Liver (tissue), 9 donors: Measurements from ENCODE around the gene XRCC5. TPM values are rescaled to one million over a fixed set of nuclear protein-coding genes. Genes with fewer than 3 reads are reported as not detected.
A peak's percentile ranks its signal among the peaks of the same experiment; 100 is the strongest.

Experiments
- DNase-seq: peaks from one replicate; pipeline ENCODE4 v3.0.0-alpha.2; 2017; ENCODE audit warnings: low spot score
- H3K27ac ChIP-seq, 2 donors: one replicate each; pipeline ENCODE4 v1.7.0; 2013; ENCODE audit warnings: inconsistent platforms in 2 of 2, low read length in 2 of 2, control low read depth in 1 of 2, low read depth in 1 of 2, mild to moderate bottlenecking in 1 of 2
- H3K27me3 ChIP-seq, 4 donors: one replicate each; pipeline versions ENCODE4 v1.6.1 to v1.7.0; 2013; ENCODE audit warnings: low read length in 3 of 4, inconsistent platforms in 1 of 4, mild to moderate bottlenecking in 1 of 4, moderate library complexity in 1 of 4; ENCODE audit not compliant: control insufficient read depth in 4 of 4, insufficient read depth in 4 of 4
- H3K36me3 ChIP-seq, 4 donors: one replicate each; pipeline versions ENCODE4 v1.6.1 to v1.7.0; 2013; ENCODE audit warnings: low read length in 3 of 4, mild to moderate bottlenecking in 3 of 4, low read depth in 1 of 4, moderate library complexity in 1 of 4; ENCODE audit not compliant: control insufficient read depth in 4 of 4, insufficient read depth in 3 of 4
- H3K4me1 ChIP-seq, 4 donors: one replicate each; pipeline versions ENCODE4 v1.6.1 to v1.7.0; 2013; ENCODE audit warnings: low read length in 3 of 4, mild to moderate bottlenecking in 3 of 4, moderate library complexity in 1 of 4; ENCODE audit not compliant: control insufficient read depth in 4 of 4, insufficient read depth in 4 of 4
- H3K4me3 ChIP-seq, 3 donors: one replicate each; pipeline versions ENCODE4 v1.6.1 to v1.7.0; 2013; ENCODE audit warnings: low read length in 3 of 3, control low read depth in 1 of 3, low read depth in 1 of 3, mild to moderate bottlenecking in 1 of 3
- H3K9ac ChIP-seq, 2 donors: one replicate each; pipeline ENCODE4 v1.7.0; 2013; ENCODE audit warnings: low read length in 2 of 2, mild to moderate bottlenecking in 2 of 2, moderate library complexity in 2 of 2, control low read depth in 1 of 2, low read depth in 1 of 2
- H3K9me3 ChIP-seq, 4 donors: one replicate each; pipeline versions ENCODE4 v1.6.1 to v1.7.0; 2013; ENCODE audit warnings: low read length in 3 of 4; ENCODE audit not compliant: control insufficient read depth in 4 of 4
- EGR1 ChIP-seq, 2 donors: IDR thresholded peaks; 2 replicates each; pipeline ENCODE4 v1.6.1; 2016 to 2018; ENCODE audit warnings: antibody characterized with exemption in 2 of 2, low read depth in 2 of 2
- FOXA1 ChIP-seq: IDR thresholded peaks from 2 replicates; pipeline ENCODE4 v1.6.1; 2016; ENCODE audit warnings: antibody characterized with exemption
- FOXA2 ChIP-seq: IDR thresholded peaks from 2 replicates; pipeline ENCODE4 v1.6.1; 2016; ENCODE audit warnings: antibody characterized with exemption
- GABPA ChIP-seq, 2 donors: IDR thresholded peaks in 1 of 2; conservative IDR thresholded peaks in 1 of 2; 2 replicates each; pipeline ENCODE4 v1.6.1; 2016; ENCODE audit warnings: antibody characterized with exemption in 2 of 2, mild to moderate bottlenecking in 1 of 2, moderate library complexity in 1 of 2
- HNF4A ChIP-seq, 2 donors: conservative IDR thresholded peaks; 2 replicates each; pipeline ENCODE4 v1.6.1; 2016; ENCODE audit warnings: antibody characterized with exemption in 2 of 2, mild to moderate bottlenecking in 2 of 2
- HNF4G ChIP-seq: IDR thresholded peaks from 2 replicates; pipeline ENCODE4 v1.6.1; 2016; ENCODE audit warnings: antibody characterized with exemption
- JUND ChIP-seq, 2 donors: IDR thresholded peaks; 2 replicates each; pipeline ENCODE4 v1.6.1; 2016; ENCODE audit warnings: antibody characterized with exemption in 2 of 2
- NR2F2 ChIP-seq: IDR thresholded peaks from 2 replicates; pipeline ENCODE4 v1.6.1; 2016; ENCODE audit warnings: antibody characterized with exemption
- RAD21 ChIP-seq, 2 donors: IDR thresholded peaks; 2 replicates each; pipeline ENCODE4 v1.6.1; 2016; ENCODE audit warnings: antibody characterized with exemption in 2 of 2, mild to moderate bottlenecking in 2 of 2
- RXRA ChIP-seq, 2 donors: IDR thresholded peaks; 2 replicates each; pipeline ENCODE4 v1.6.1; 2017 to 2018; ENCODE audit warnings: antibody characterized with exemption in 2 of 2, mild to moderate bottlenecking in 1 of 2
- SP1 ChIP-seq: IDR thresholded peaks from 2 replicates; pipeline ENCODE4 v1.6.1; 2018; ENCODE audit warnings: antibody characterized with exemption, mild to moderate bottlenecking
- TAF1 ChIP-seq: conservative IDR thresholded peaks from 2 replicates; pipeline ENCODE4 v1.6.1; 2016; ENCODE audit warnings: antibody characterized with exemption, mild to moderate bottlenecking
- YY1 ChIP-seq: IDR thresholded peaks from 2 replicates; pipeline ENCODE4 v1.6.1; 2016; ENCODE audit warnings: antibody characterized with exemption, mild to moderate bottlenecking
- WGBS: extraction: QIAGEN DNeasy Blood & Tissue Kit; methylation state at CpG from one replicate; pipeline ENCODE4 v1.1.7; 2013; 5-methylcytosine and 5-hydroxymethylcytosine counted together
- polyA plus RNA-seq, 2 donors: library from polyadenylated mRNA; stranded (reverse) in 1 of 2; unstranded in 1 of 2; fragments of 200-250 nt in 1 of 2; fragments of >200 nt in 1 of 2; fragmentation: Nextera tagmentation in 1 of 2; extraction: Ambion mirVana in 1 of 2; gene quantifications; one replicate each; pipeline versions ENCODE4 v1.2.1 to v1.2.3, GENCODE V29; 2013 to 2015
- total RNA-seq, 2 donors: library from RNA; depleted of rRNA; stranded (reverse); fragments of >200 nt; gene quantifications; one replicate each; pipeline ENCODE4 v1.2.3, GENCODE V29; 2014
- TF ChIP-seq, protein P1 (sequence below): IDR thresholded peaks from 2 replicates; pipeline ENCODE4 v1.6.1; 2016; ENCODE audit warnings: antibody characterized with exemption
- TF ChIP-seq, protein P2 (sequence below): IDR thresholded peaks from 2 replicates; pipeline ENCODE4 v1.6.1; 2016; ENCODE audit warnings: antibody characterized with exemption, mild to moderate bottlenecking
- TF ChIP-seq, protein P3 (sequence below): fragments of 150-350 bp; IDR thresholded peaks from 2 replicates; pipeline ENCODE4 v1.5.1; 2017; ENCODE audit warnings: improper control_type of control experiment, low read depth, low read length; ENCODE audit not compliant: missing input control
- TF ChIP-seq, protein P4 (sequence below): IDR thresholded peaks from 2 replicates; pipeline ENCODE4 v1.6.1; 2016; ENCODE audit warnings: antibody characterized with exemption
- TF ChIP-seq, protein P5 (sequence below): IDR thresholded peaks from 2 replicates; pipeline ENCODE4 v1.6.1; 2016; ENCODE audit warnings: antibody characterized with exemption
- donor health status: healthy.
- donor health status: healthy.
- donor health status: healthy.
- donor health status: healthy.
- donor health status: healthy.

The XRCC5 gene
- total and polyA plus RNA-seq, 4 donors, result 63.7 to 140 (median 84.5) TPM

DNA sequence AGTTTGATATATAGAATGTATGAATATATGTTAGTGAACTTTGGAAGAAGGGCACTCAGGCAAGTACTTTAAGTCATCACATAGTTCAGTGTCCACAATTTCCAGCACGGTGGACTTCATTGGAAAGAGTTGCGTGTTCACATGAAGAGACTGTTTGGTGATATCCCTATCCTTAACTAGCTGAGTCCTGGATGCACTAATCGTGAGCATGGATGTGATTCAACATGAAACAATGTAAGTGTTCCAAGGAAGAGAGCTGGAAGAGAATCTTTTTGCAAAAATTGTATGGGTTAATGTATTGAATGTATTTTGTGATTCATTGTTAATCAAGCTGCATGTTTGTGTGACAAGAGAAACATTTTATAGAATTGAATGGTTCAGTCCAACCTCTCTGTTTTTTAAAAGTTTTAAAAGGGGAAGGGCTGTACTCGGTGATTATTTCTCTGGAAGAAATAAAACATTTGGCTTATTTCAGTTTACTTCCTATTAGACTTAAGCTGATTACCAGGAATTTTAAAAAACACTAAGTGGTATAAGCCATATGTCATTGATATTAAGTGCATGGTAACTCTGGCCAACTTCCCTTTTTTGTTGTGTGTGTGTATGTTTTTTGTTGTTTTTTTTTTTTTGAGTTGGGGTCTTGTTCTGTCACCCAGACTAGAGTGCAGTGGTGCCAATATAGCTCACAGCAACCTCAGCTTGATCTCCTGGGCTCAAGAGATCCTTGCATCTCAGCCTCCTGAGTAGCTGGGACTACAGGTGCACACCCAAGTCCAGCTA lies 8.6 kb downstream of the XRCC5 start:
- WGBS, result 85% methylated on average over 4 of the region's 4 CpGs
- Histone ChIP-seq H3K27ac (no peak overlapping the region), H3K4me1 (peaks cover 7 to 29% (median 21%) of the 10 kb centered on the region in 4 donors), H3K36me3 (peaks cover 10 to 50% (median 33%) of the 10 kb centered on the region in 4 donors), H3K27me3 (no peaks in the 10 kb centered on the region), H3K4me3 (no peak overlapping the region), H3K9me3 (no peaks in the 10 kb centered on the region), H3K9ac (no peak overlapping the region)
- DNase-seq, result no peak
- TF ChIP-seq JUND (IDR thresholded peaks at IDR 0.05) (no peak), HNF4G (no peak), RAD21 (IDR thresholded peaks at IDR 0.05) (no peak)
- TF ChIP-seq, protein P1, sequence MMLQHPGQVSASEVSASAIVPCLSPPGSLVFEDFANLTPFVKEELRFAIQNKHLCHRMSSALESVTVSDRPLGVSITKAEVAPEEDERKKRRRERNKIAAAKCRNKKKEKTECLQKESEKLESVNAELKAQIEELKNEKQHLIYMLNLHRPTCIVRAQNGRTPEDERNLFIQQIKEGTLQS, result no peak

DNA sequence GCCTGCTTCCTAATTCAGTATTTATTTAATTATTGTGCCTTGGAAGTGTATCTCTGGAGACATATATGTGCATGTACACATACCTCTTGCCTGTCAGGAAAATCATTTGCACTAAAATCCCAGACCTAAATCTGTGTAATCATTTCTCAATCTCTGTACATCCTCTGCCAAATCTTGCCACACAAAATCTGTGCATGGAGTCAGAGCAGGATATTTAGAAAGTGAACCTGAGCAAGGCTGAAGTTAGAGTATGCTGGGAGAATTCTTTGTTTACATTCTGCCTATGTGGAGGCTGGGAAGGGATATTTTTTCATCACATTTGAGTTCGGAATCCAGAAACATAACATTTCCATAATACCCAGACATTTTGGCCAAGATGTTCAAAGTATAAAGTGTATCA lies 9.3 kb downstream of the XRCC5 start:
- Histone ChIP-seq H3K36me3 (peaks cover 13 to 48% (median 30%) of the 10 kb centered on the region in 4 donors), H3K9me3 (no peaks in the 10 kb centered on the region), H3K4me3 (no peak overlapping the region), H3K27me3 (no peaks in the 10 kb centered on the region), H3K4me1 (peaks cover 7 to 30% (median 21%) of the 10 kb centered on the region in 4 donors), H3K27ac (no peak overlapping the region), H3K9ac (no peak overlapping the region)
- no peak for DNase-seq
- 88% methylated on average over 1 of the region's 1 CpG for WGBS
- TF ChIP-seq, protein P2, sequence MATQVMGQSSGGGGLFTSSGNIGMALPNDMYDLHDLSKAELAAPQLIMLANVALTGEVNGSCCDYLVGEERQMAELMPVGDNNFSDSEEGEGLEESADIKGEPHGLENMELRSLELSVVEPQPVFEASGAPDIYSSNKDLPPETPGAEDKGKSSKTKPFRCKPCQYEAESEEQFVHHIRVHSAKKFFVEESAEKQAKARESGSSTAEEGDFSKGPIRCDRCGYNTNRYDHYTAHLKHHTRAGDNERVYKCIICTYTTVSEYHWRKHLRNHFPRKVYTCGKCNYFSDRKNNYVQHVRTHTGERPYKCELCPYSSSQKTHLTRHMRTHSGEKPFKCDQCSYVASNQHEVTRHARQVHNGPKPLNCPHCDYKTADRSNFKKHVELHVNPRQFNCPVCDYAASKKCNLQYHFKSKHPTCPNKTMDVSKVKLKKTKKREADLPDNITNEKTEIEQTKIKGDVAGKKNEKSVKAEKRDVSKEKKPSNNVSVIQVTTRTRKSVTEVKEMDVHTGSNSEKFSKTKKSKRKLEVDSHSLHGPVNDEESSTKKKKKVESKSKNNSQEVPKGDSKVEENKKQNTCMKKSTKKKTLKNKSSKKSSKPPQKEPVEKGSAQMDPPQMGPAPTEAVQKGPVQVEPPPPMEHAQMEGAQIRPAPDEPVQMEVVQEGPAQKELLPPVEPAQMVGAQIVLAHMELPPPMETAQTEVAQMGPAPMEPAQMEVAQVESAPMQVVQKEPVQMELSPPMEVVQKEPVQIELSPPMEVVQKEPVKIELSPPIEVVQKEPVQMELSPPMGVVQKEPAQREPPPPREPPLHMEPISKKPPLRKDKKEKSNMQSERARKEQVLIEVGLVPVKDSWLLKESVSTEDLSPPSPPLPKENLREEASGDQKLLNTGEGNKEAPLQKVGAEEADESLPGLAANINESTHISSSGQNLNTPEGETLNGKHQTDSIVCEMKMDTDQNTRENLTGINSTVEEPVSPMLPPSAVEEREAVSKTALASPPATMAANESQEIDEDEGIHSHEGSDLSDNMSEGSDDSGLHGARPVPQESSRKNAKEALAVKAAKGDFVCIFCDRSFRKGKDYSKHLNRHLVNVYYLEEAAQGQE, result no peak
- TF ChIP-seq, protein P3, sequence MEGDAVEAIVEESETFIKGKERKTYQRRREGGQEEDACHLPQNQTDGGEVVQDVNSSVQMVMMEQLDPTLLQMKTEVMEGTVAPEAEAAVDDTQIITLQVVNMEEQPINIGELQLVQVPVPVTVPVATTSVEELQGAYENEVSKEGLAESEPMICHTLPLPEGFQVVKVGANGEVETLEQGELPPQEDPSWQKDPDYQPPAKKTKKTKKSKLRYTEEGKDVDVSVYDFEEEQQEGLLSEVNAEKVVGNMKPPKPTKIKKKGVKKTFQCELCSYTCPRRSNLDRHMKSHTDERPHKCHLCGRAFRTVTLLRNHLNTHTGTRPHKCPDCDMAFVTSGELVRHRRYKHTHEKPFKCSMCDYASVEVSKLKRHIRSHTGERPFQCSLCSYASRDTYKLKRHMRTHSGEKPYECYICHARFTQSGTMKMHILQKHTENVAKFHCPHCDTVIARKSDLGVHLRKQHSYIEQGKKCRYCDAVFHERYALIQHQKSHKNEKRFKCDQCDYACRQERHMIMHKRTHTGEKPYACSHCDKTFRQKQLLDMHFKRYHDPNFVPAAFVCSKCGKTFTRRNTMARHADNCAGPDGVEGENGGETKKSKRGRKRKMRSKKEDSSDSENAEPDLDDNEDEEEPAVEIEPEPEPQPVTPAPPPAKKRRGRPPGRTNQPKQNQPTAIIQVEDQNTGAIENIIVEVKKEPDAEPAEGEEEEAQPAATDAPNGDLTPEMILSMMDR, result no peak
- no peak for TF ChIP-seq EGR1 (IDR thresholded peaks at IDR 0.05; ENCODE audit: low read depth in 2 of 2)
- TF ChIP-seq FOXA1, result peak; percentile 41
- peak; percentile 22 to 39 for TF ChIP-seq RXRA (IDR thresholded peaks at IDR 0.05)
- peak; percentile 37 for TF ChIP-seq YY1
- TF ChIP-seq TAF1, result no peak
- TF ChIP-seq, protein P1, result no peak
- peak; percentile 66 for TF ChIP-seq FOXA2
- no peak for TF ChIP-seq JUND (IDR thresholded peaks at IDR 0.05)
- peak in 1 of 2 donors; percentile 15 for TF ChIP-seq RAD21 (IDR thresholded peaks at IDR 0.05)
- TF ChIP-seq, protein P4, sequence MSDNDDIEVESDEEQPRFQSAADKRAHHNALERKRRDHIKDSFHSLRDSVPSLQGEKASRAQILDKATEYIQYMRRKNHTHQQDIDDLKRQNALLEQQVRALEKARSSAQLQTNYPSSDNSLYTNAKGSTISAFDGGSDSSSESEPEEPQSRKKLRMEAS, result no peak
- TF ChIP-seq, protein P5, sequence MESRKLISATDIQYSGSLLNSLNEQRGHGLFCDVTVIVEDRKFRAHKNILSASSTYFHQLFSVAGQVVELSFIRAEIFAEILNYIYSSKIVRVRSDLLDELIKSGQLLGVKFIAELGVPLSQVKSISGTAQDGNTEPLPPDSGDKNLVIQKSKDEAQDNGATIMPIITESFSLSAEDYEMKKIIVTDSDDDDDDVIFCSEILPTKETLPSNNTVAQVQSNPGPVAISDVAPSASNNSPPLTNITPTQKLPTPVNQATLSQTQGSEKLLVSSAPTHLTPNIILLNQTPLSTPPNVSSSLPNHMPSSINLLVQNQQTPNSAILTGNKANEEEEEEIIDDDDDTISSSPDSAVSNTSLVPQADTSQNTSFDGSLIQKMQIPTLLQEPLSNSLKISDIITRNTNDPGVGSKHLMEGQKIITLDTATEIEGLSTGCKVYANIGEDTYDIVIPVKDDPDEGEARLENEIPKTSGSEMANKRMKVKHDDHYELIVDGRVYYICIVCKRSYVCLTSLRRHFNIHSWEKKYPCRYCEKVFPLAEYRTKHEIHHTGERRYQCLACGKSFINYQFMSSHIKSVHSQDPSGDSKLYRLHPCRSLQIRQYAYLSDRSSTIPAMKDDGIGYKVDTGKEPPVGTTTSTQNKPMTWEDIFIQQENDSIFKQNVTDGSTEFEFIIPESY, result no peak
- no peak for TF ChIP-seq NR2F2
- no peak for TF ChIP-seq HNF4G
- TF ChIP-seq HNF4A (conservative IDR thresholded peaks at IDR 0.05), result peak; percentile 22 to 40
- TF ChIP-seq SP1, result no peak
- TF ChIP-seq GABPA (IDR thresholded peaks at IDR 0.05 in 1 of 2, conservative IDR thresholded peaks at IDR 0.05 in 1 of 2), result no peak
